IMR-90 (cell line): ENCODE measurements around the gene AUTS2. TPM values are rescaled to one million over a fixed set of nuclear protein-coding genes. Genes with fewer than 3 reads are reported as not detected.

ENCODE experiments used
- ATAC-seq: fragments of 200-7000 bp; cut with Tn5 transposase; 2 replicates; pipeline ENCODE4 v1.9.1; 2020; ENCODE audit warnings: low read depth, mild to moderate bottlenecking, moderate library complexity
- BruUV-seq: library from RNA; stranded (reverse); fragments of 400-500 nt; replicated peaks from 2 replicates; lab custom pipeline; 2021; lab: Mats Ljungman, UMichigan
- CTCF ChIA-PET: fragments of 300-600 bp; formaldehyde crosslinking; extraction: SDS; loops from one replicate; lab custom pipeline; 2021; ENCODE audit warnings: antibody characterized with exemption; lab: Yijun Ruan, JAX
- POLR2A ChIA-PET: fragments of 300-600 bp; sonication (Branson Sonifier 250); formaldehyde crosslinking; loops from one replicate; lab custom pipeline; 2022; ENCODE audit warnings: antibody characterized with exemption; ENCODE audit not compliant: unreplicated experiment; lab: Charles Lee
- DNase-seq: peaks from one replicate; pipeline ENCODE4 v3.0.0; 2013
- H2AFZ ChIP-seq: replicated peaks from 2 replicates; pipeline ENCODE3; 2013; ENCODE audit warnings: low read length, mild to moderate bottlenecking; ENCODE audit not compliant: poor library complexity
- H2AK5ac ChIP-seq: 2 replicates; pipeline ENCODE4 v1.6.1; 2013; ENCODE audit warnings: low read depth, low read length, inconsistent platforms
- H2AK9ac ChIP-seq: replicated peaks from 2 replicates; pipeline ENCODE3; 2013; ENCODE audit warnings: mild to moderate bottlenecking, low read depth, low read length, moderate library complexity; ENCODE audit not compliant: poor library complexity
- H2BK120ac ChIP-seq: 2 replicates; pipeline ENCODE4 v1.6.1; 2013; ENCODE audit warnings: low read depth, low read length, inconsistent platforms
- H2BK15ac ChIP-seq: 3 replicates; pipeline ENCODE4 v1.6.1; 2013; ENCODE audit warnings: low read depth, low read length, inconsistent platforms
- H2BK20ac ChIP-seq: 2 replicates; pipeline ENCODE4 v1.6.1; 2013; ENCODE audit warnings: low read depth, mild to moderate bottlenecking, inconsistent platforms, low read length, moderate library complexity
- H2BK5ac ChIP-seq: 2 replicates; pipeline ENCODE4 v1.6.1; 2013; ENCODE audit warnings: mild to moderate bottlenecking, low read depth, low read length, inconsistent platforms; ENCODE audit not compliant: poor library complexity, severe bottlenecking
- H3K14ac ChIP-seq: replicated peaks from 2 replicates; pipeline ENCODE4 v1.6.1; 2013; ENCODE audit warnings: low read depth, low read length, inconsistent platforms
- H3K18ac ChIP-seq: 2 replicates; pipeline ENCODE4 v1.6.1; 2013; ENCODE audit warnings: low read depth, low read length, control low read depth
- H3K23ac ChIP-seq: 2 replicates; pipeline ENCODE4 v1.6.1; 2013; ENCODE audit warnings: low read depth, low read length, inconsistent platforms
- H3K27ac ChIP-seq: 2 replicates; pipeline ENCODE4 v1.5.1; 2013; ENCODE audit warnings: mild to moderate bottlenecking, control low read depth, low read length; ENCODE audit not compliant: insufficient read depth
- H3K27me3 ChIP-seq: 2 replicates; pipeline ENCODE4 v1.6.1; 2013; ENCODE audit warnings: low read length; ENCODE audit not compliant: control insufficient read depth, insufficient read depth
- H3K36me3 ChIP-seq: 2 replicates; pipeline ENCODE4 v1.6.1; 2013; ENCODE audit warnings: low read length, mixed read lengths; ENCODE audit not compliant: control insufficient read depth, insufficient read depth
- H3K4ac ChIP-seq: 2 replicates; pipeline ENCODE4 v1.6.1; 2013; ENCODE audit warnings: low read depth, low read length, inconsistent platforms
- H3K4me1 ChIP-seq: 2 replicates; pipeline ENCODE4 v1.6.1; 2013; ENCODE audit warnings: low read length, mixed read lengths; ENCODE audit not compliant: control insufficient read depth, insufficient read depth
- H3K4me2 ChIP-seq: 2 replicates; pipeline ENCODE4 v1.6.1; 2013; ENCODE audit warnings: low read depth, mild to moderate bottlenecking, control low read depth, low read length, moderate library complexity
- H3K4me3 ChIP-seq: 2 replicates; pipeline ENCODE4 v1.5.1; 2013; ENCODE audit warnings: low read depth, mild to moderate bottlenecking, control low read depth, low read length, moderate library complexity; ENCODE audit not compliant: insufficient read depth
- H3K56ac ChIP-seq: 2 replicates; pipeline ENCODE4 v1.6.1; 2013; ENCODE audit warnings: low read length, inconsistent platforms; ENCODE audit not compliant: insufficient read depth; ENCODE audit errors: extremely low read depth
- H3K79me1 ChIP-seq, 2 experiments: 2 replicates each; pipeline ENCODE4 v1.6.1; 2013; ENCODE audit warnings: low read length in 2 of 2, inconsistent platforms in 1 of 2, low read depth in 1 of 2
- H3K9ac ChIP-seq: 2 replicates; pipeline ENCODE4 v1.6.1; 2013; ENCODE audit warnings: low read depth, low read length, control low read depth
- H3K9me1 ChIP-seq: 2 replicates; pipeline ENCODE4 v1.6.1; 2013; ENCODE audit warnings: low read length, inconsistent platforms; ENCODE audit not compliant: insufficient read depth
- H3K9me3 ChIP-seq: 2 replicates; pipeline ENCODE4 v1.6.1; 2013; ENCODE audit warnings: low read length; ENCODE audit not compliant: control insufficient read depth, insufficient read depth
- H4K20me1 ChIP-seq: 2 replicates; pipeline ENCODE4 v1.6.1; 2013; ENCODE audit warnings: low read length, inconsistent platforms; ENCODE audit not compliant: insufficient read depth
- H4K5ac ChIP-seq: 2 replicates; pipeline ENCODE4 v1.6.1; 2013; ENCODE audit warnings: mild to moderate bottlenecking, low read depth, low read length, control low read depth
- H4K8ac ChIP-seq, 2 experiments: 2 replicates each; pipeline ENCODE4 v1.6.1; 2013; ENCODE audit warnings: low read depth in 2 of 2, low read length in 2 of 2, control low read depth in 1 of 2, inconsistent platforms in 1 of 2
- H4K91ac ChIP-seq: 2 replicates; pipeline ENCODE4 v1.6.1; 2013; ENCODE audit warnings: low read depth, low read length, inconsistent platforms; ENCODE audit not compliant: insufficient read depth
- BHLHE40 ChIP-seq: fragments of 150-350 bp; IDR thresholded peaks from 2 replicates; pipeline ENCODE4 v1.6.1; 2016; ENCODE audit warnings: mild to moderate bottlenecking, low read depth, low read length
- CEBPB ChIP-seq: IDR thresholded peaks from 2 replicates; pipeline ENCODE4 v1.6.1; 2012; ENCODE audit warnings: low read depth, low read length, improper control_type of control experiment
- CHD1 ChIP-seq: IDR thresholded peaks from 2 replicates; pipeline ENCODE4 v1.6.1; 2012; ENCODE audit warnings: low read depth, low read length, improper control_type of control experiment
- ELK1 ChIP-seq: fragments of 150-350 bp; IDR thresholded peaks from 2 replicates; pipeline ENCODE4 v1.6.1; 2016; ENCODE audit warnings: low read depth, mild to moderate bottlenecking, low read length, moderate library complexity, borderline replicate concordance
- MAFK ChIP-seq: IDR thresholded peaks from 2 replicates; pipeline ENCODE4 v1.6.1; 2012; ENCODE audit warnings: low read depth, low read length, improper control_type of control experiment
- MAZ ChIP-seq: IDR thresholded peaks from 2 replicates; pipeline ENCODE4 v1.6.1; 2012; ENCODE audit warnings: low read depth, mild to moderate bottlenecking, low read length, improper control_type of control experiment, moderate library complexity, borderline replicate concordance
- MXI1 ChIP-seq: IDR thresholded peaks from 2 replicates; pipeline ENCODE4 v1.6.1; 2012; ENCODE audit warnings: low read depth, mild to moderate bottlenecking, low read length, moderate library complexity, borderline replicate concordance
- NFE2L2 ChIP-seq: fragments of 150-350 bp; IDR thresholded peaks from 2 replicates; pipeline ENCODE4 v1.6.1; 2016; ENCODE audit warnings: low read depth, mild to moderate bottlenecking, low read length
- POLR2A ChIP-seq: IDR thresholded peaks from 2 replicates; pipeline ENCODE4 v1.6.1; 2012; ENCODE audit warnings: mild to moderate bottlenecking, low read depth, low read length
- RAD21 ChIP-seq: IDR thresholded peaks from 2 replicates; pipeline ENCODE4 v1.6.1; 2012; ENCODE audit warnings: low read length, improper control_type of control experiment
- RFX5 ChIP-seq: IDR thresholded peaks from 2 replicates; pipeline ENCODE4 v1.8.0; 2012; ENCODE audit warnings: low read depth, mild to moderate bottlenecking, low read length, moderate library complexity
- SMC3 ChIP-seq: fragments of 150-350 bp; IDR thresholded peaks from 2 replicates; pipeline ENCODE4 v1.6.1; 2016; ENCODE audit warnings: low read depth, mild to moderate bottlenecking, antibody characterized with exemption, low read length, moderate library complexity
- USF2 ChIP-seq: fragments of 150-350 bp; IDR thresholded peaks from 2 replicates; pipeline ENCODE4 v1.6.1; 2017; ENCODE audit warnings: mild to moderate bottlenecking, antibody characterized with exemption, low read length, low read depth
- WGBS, 2 experiments: methylation state at CpG; one replicate each; pipeline versions ENCODE4 v1.1.5 to v1.1.7; 2013; ENCODE audit warnings: missing lambda C conversion rate in 2 of 2; ENCODE audit not compliant: insufficient read length in 1 of 2; ENCODE audit errors: extremely low coverage in 2 of 2; 5-methylcytosine and 5-hydroxymethylcytosine counted together
- dilution Hi-C: fragments of 300-500 bp; cut with HindIII; formaldehyde crosslinking; loops from one replicate; pipeline ENCODE4 v1.14.3; 2018; ENCODE audit warnings: low sequenced_read_pairs; ENCODE audit not compliant: unreplicated experiment
- in situ Hi-C: fragments of 300-500 bp; cut with MboI; formaldehyde crosslinking; loops from 3 replicates; pipeline ENCODE4 v1.14.3; 2019; ENCODE audit warnings: low sequenced_read_pairs, inconsistent platforms, mixed read lengths
- intact Hi-C: fragments of 100-400 bp; cut with micrococcal nuclease; formaldehyde crosslinking; loops from 2 replicates; pipeline ENCODE4 v1.10.0; 2022
- polyA plus RNA-seq, 3 experiments: library from polyadenylated mRNA; depleted of rRNA; stranded (reverse); fragments of >200 nt; gene quantifications; 2 replicates each; pipeline ENCODE4 v1.2.3, GENCODE V29; 2012; ENCODE audit warnings: low replicate concordance in 1 of 3
- total RNA-seq: library from RNA; depleted of rRNA; stranded (reverse); fragments of >200 nt; gene quantifications from 2 replicates; pipeline ENCODE4 v1.2.3, GENCODE V29; 2012
- TF ChIP-seq, protein P1 (sequence below): conservative IDR thresholded peaks from 2 replicates; pipeline ENCODE4 v1.5.1; 2012; ENCODE audit warnings: mild to moderate bottlenecking, low read depth, low read length, improper control_type of control experiment

AUTS2 gene
- total and polyA plus RNA-seq, 2 of the 4 experiments (the other 2 are of a cell fraction): 0.90 to 3.0 TPM

DNA sequence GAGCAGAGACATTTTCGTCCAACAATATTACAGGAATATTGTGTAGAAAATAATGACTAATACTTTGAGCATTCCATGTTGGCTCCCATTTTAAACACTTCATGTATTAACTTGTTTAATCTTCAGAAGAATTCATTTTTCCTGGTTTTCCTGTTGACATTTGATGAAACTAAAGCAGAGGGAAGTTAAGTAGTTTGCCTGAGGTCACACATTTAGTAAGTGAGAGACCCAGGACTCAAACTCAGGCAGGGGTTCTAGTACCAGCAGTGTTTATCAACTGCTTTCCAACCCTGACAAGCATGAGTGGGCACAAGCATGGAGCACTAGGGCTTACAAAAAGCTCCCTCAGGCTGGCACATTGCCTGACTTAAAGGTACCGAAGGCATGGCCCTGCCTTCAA, 719.1 kb downstream of the AUTS2 start:
- Histone ChIP-seq H3K14ac (no peak overlapping the region), H2BK120ac (no peak overlapping the region), H2BK20ac (no peak overlapping the region), H3K9me3 (peaks cover 3% of the 10 kb centered on the region; the same call in 1 of the 2 replicates), H3K4me2 (no peak overlapping the region), H4K91ac (no peak overlapping the region), H3K18ac (no peak overlapping the region), H2BK15ac (no peak overlapping the region), H2BK5ac (no peak overlapping the region), H3K79me1 (no peaks in the 10 kb centered on the region), H2AFZ (no peak overlapping the region), H3K4me3 (no peak overlapping the region), H3K27me3 (no peaks in the 10 kb centered on the region), H3K27ac (no peak overlapping the region), H3K4ac (no peak overlapping the region), H3K56ac (no peak overlapping the region), H4K20me1 (no peaks in the 10 kb centered on the region), H2AK5ac (no peak overlapping the region), H2AK9ac (no peak overlapping the region), H3K23ac (no peak overlapping the region), H3K9ac (no peak overlapping the region), H4K8ac (no peak overlapping the region), H4K5ac (no peak overlapping the region), H3K36me3 (no peaks in the 10 kb centered on the region), H3K4me1 (no peaks in the 10 kb centered on the region), H3K9me1 (no peaks in the 10 kb centered on the region)
- no TSS peak for BruUV-seq
- ATAC-seq: no peak
- in situ Hi-C loops: no loop called here
- CTCF ChIA-PET: no interaction called here
- dilution Hi-C loops: no loop called here
- no peak for DNase-seq
- POLR2A ChIA-PET: no interaction called here
- no CpG with 5 or more reads among the region's 2 CpGs for WGBS, 2 experiments
- TF ChIP-seq MAZ (no peak), USF2 (no peak), CEBPB (no peak), RAD21 (no peak), MXI1 (no peak), NFE2L2 (no peak), CHD1 (no peak), MAFK (no peak), ELK1 (no peak), SMC3 (no peak), RFX5 (no peak), POLR2A (no peak), BHLHE40 (no peak)
- TF ChIP-seq, protein P1, sequence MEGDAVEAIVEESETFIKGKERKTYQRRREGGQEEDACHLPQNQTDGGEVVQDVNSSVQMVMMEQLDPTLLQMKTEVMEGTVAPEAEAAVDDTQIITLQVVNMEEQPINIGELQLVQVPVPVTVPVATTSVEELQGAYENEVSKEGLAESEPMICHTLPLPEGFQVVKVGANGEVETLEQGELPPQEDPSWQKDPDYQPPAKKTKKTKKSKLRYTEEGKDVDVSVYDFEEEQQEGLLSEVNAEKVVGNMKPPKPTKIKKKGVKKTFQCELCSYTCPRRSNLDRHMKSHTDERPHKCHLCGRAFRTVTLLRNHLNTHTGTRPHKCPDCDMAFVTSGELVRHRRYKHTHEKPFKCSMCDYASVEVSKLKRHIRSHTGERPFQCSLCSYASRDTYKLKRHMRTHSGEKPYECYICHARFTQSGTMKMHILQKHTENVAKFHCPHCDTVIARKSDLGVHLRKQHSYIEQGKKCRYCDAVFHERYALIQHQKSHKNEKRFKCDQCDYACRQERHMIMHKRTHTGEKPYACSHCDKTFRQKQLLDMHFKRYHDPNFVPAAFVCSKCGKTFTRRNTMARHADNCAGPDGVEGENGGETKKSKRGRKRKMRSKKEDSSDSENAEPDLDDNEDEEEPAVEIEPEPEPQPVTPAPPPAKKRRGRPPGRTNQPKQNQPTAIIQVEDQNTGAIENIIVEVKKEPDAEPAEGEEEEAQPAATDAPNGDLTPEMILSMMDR: no peak
- intact Hi-C loops: no loop called here
